AG09319 (cell line): ENCODE data around the gene TSPYL1.

Experiments
- DNase-seq: peaks from one replicate; pipeline ENCODE4 v3.0.0-alpha.2; 2010; ENCODE audit warnings: low read depth; ENCODE audit errors: extremely low read depth
- TF ChIP-seq, protein P1 (sequence below): IDR thresholded peaks from 2 replicates; pipeline ENCODE4 v1.5.1; 2011; ENCODE audit warnings: low read depth, mild to moderate bottlenecking, inconsistent platforms, low read length, moderate library complexity

TSPYL1 gene

DNA sequence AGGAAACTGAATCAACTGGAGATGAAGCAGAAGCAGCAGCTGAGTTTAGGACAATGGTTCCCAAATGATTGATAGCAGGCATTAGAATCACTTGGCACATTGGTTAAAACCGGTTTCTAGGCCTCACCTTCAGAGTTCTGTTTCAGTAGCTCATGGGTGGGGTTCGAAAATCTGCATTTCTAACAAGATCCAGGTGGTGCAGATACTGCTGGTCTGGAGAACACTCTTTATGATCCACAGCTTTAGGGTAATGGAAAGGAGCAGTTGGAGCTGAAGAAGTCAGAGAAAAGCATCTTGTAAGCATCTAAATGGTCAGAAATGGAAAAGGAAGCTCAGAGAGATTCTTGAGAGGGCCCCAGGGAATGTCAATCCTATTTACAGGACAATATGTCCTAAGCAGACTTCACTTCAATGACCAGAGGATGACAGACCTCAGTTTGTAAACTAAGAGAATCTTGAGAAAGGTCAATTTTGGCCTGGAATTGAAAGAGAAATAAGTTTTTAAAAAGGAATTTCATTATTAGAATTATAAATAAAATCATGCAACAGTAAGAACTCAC lies 8.5 kb downstream of the TSPYL1 start:
- TF ChIP-seq, protein P1, sequence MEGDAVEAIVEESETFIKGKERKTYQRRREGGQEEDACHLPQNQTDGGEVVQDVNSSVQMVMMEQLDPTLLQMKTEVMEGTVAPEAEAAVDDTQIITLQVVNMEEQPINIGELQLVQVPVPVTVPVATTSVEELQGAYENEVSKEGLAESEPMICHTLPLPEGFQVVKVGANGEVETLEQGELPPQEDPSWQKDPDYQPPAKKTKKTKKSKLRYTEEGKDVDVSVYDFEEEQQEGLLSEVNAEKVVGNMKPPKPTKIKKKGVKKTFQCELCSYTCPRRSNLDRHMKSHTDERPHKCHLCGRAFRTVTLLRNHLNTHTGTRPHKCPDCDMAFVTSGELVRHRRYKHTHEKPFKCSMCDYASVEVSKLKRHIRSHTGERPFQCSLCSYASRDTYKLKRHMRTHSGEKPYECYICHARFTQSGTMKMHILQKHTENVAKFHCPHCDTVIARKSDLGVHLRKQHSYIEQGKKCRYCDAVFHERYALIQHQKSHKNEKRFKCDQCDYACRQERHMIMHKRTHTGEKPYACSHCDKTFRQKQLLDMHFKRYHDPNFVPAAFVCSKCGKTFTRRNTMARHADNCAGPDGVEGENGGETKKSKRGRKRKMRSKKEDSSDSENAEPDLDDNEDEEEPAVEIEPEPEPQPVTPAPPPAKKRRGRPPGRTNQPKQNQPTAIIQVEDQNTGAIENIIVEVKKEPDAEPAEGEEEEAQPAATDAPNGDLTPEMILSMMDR = no peak
- no peak for DNase-seq

DNA sequence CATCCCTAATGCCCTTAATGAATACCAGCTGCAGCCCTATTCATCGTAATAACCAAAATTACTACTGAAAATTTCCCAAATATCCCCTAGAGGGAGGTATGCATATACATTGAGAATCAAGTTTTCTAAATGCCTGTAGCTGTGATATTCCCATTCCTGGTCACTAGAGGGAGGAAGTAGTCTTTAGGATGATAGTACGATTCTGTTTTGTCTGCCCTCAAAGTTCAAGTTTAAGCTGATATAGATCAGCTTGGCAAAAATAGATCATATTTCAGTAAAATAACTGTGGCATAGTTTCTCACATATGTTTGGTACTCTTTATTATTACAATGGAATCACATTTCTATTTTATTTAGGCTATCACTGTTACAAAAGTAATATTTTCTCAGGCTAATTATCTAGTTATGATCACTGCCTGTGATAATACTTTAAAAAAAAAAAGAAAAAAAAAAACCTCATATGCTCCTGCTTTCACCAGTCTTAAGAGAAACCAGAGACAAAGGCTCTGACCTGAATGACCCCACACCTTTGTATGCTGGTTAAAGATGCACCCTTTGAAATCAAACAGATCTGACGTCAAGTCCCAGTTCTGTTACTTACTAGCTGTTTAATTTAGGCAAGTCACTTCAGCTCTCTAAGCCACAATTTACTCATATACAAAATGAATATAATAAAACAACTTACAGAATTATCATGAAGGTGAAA lies 11.0 kb downstream of the TSPYL1 start:
- TF ChIP-seq, protein P1 = peak; percentile 85
- peak; percentile 60 for DNase-seq

DNA sequence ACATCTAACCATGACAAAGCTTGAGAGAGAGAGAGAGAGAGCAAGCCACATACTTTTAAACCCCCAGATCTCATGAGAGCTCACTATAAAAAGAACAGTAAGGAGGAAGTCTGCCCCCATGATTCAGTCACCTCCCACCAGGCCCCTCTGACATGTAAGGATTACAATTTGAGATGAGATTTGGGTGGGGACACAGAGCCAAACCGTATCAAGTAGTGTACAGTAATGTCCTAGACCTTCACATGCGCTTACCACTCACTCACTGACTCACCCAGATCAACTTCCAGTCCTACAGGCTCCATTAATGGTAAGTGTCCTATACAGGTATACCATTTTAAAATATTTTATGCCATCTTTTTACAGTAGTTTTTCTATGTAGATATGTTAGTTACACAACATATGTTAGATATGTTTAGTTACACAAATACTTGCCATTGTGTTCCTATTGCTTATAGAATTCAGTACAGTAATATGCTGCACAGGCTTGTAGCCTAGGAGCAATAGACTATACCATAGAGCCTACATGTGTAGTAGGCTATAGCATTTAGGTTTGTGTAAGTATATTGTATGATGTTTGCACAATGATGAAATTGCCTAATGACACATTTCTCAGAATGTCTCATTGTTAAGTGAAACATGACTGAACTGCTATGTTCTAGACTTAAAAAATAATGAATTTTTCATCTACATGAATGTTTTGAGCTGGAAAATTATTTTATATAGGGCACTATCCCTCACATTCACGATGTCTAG lies 11.7 kb downstream of the TSPYL1 start:
- TF ChIP-seq, protein P1 = no peak
- DNase-seq = no peak

DNA sequence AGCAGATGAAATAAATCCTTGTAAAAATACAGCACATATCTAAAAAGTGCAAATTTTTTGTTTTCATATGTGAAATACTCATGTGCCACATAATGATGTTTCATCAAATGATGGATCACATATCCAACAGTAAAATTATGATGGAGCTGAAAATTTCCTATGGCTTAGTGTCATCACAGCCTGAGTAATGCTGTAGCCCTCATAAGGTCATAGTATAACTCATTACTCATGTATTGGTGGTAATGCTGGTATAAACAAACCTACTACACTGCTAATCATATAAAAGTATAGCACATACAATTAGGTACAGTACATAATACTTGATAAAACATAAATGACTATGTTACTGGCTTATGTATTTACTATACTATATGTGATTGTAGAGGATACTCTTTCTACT lies 12.9 kb downstream of the TSPYL1 start:
- no peak for DNase-seq
- TF ChIP-seq, protein P1 = no peak

DNA sequence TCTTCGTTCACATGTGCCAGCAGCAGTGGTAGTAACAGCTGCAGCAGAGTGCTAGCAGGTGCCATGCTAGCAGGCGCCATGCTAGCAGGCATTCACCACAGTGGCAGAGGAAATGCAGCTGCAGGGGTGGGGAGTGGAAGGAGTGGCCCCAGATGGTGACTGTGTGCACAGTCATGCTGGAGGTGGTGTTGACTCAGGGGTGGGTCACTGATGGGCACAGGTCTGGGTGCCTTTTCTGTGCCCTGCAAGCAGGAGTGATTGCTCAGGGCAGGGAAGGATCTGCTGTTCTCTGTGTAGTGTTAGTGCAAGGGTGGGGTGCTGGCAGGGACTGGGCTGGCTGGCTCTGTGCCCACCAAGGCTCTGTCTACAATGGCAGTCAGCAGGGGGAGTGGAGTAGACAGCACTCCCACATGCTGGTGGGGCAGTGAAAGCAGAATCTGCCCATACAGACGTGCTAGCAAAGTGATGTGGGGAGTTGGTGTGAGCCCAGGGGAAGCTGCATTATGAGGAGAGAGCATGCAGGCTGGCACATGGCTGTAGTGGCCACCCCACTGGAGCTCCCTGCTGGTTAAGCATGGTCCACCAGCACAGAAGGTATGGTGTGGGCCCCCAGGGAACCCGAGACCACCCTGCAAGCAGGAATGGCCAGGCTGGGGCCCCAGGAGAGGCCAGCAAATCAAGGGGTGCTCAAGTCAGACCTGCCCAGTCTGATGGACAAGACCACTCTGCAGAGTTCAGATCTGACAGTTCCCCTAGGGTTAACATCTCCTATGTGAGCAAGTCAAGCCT lies 14.5 kb downstream of the TSPYL1 start:
- DNase-seq = no peak
- TF ChIP-seq, protein P1 = no peak

DNA sequence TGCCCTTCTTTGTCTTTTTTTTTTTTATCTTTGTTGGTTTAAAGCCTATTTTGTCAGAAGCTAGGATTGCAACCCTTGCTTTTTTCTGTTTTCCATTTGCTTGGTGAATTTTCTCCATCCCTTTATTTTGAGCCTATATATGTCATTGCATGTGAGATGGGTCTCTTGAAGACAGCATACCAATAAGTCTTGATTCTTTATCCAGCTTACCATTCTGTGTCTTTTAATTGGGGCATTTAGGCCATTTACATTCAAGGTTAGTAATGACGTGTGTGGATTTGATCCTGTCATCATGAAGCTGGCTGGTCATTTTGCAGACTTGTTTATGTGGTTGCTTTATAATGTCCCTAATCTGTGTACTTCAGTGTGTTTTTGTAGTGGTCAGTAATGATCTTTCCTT lies 16.4 kb downstream of the TSPYL1 start:
- no peak for DNase-seq
- TF ChIP-seq, protein P1 = no peak

DNA sequence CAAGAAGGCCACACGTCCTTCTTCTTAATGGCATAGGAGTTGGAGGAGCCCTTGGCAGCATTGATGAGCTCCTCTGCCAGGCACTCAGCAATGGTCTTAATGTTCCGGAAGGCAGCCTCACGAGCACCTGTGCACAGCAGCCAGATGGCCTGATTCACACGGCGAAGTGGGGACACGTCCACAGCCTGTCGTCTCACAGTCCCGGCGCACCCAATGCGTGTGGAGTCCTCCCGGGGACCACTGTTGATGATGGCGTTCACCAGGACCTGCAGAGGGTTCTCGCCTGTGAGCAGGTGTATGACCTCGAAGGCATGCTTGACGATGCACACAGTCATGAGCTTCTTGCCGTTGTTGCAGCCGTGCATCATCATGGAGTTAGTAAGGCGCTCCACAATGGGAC lies 21.2 kb downstream of the TSPYL1 start:
- TF ChIP-seq, protein P1 = no peak
- no peak for DNase-seq
